WTC11 (cell line): ENCODE results near the gene TBL1XR1.

Experiments
- E2F5 ChIP-seq: sonication (generic); formaldehyde crosslinking; IDR thresholded peaks from 2 replicates; pipeline ENCODE4 v1.8.1; 2022; ENCODE audit warnings: mild to moderate bottlenecking, moderate library complexity, missing genetic modification reagents
- MAX ChIP-seq: sonication (generic); formaldehyde crosslinking; IDR thresholded peaks from 2 replicates; pipeline ENCODE4 v1.8.0; 2022; ENCODE audit warnings: mild to moderate bottlenecking, missing genetic modification reagents

GRCh38 chr3:177134816-177135210 is 62.5 kb downstream of the TBL1XR1 start:
- TF ChIP-seq MAX (CRISPR knock-in tag) (no peak), E2F5 (CRISPR knock-in tag) (no peak)
